ENCODE data around the gene SORL1.
A peak's percentile ranks its signal among the peaks of the same experiment; 100 is the strongest.

The SORL1 gene

GRCh38 chr11:121665206-121665838 lies 213.2 kb downstream of the SORL1 start:
- DNase-seq (ENCODE audit: low read depth) = no peak
- H3K4me3 ChIP-seq (ENCODE audit: low read length) = no peak overlapping the region
- no peak for TF ChIP-seq CTCF (conservative IDR thresholded peaks at IDR 0.05; ENCODE audit: low read depth, low read length)

- no peak overlapping the region for H3K4me3 ChIP-seq (ENCODE audit: low read length)
- DNase-seq (ENCODE audit: low read depth) = no peak
- TF ChIP-seq CTCF (conservative IDR thresholded peaks at IDR 0.05; ENCODE audit: low read depth, low read length) = no peak
Measured at GRCh38 chr11:121667836-121668235, 215.7 kb downstream of the SORL1 start.

- no peak for DNase-seq (ENCODE audit: low read depth)
- no peak for TF ChIP-seq CTCF (conservative IDR thresholded peaks at IDR 0.05; ENCODE audit: low read depth, low read length)
- H3K4me3 ChIP-seq (ENCODE audit: low read length) = no peak overlapping the region
Measured at GRCh38 chr11:121669422-121669821, 217.3 kb downstream of the SORL1 start.

- no peak for TF ChIP-seq CTCF (conservative IDR thresholded peaks at IDR 0.05; ENCODE audit: low read depth, low read length)
Measured at GRCh38 chr11:121670266-121670665, 218.2 kb downstream of the SORL1 start.

GRCh38 chr11:121670805-121671282 lies 218.7 kb downstream of the SORL1 start:
- DNase-seq (ENCODE audit: low read depth) = no peak
- TF ChIP-seq CTCF (conservative IDR thresholded peaks at IDR 0.05; ENCODE audit: low read depth, low read length) = no peak
- H3K4me3 ChIP-seq (ENCODE audit: low read length) = no peak overlapping the region

More at GRCh38 chr11:121670266-121670665, 218.2 kb downstream of the SORL1 start:
- DNase-seq (ENCODE audit: low read depth) = no peak
- H3K4me3 ChIP-seq (ENCODE audit: low read length) = no peak overlapping the region

- no peak overlapping the region for H3K4me3 ChIP-seq (ENCODE audit: low read length)
- no peak for TF ChIP-seq CTCF (conservative IDR thresholded peaks at IDR 0.05; ENCODE audit: low read depth, low read length)
- peak; percentile 83 for DNase-seq (ENCODE audit: low read depth)
Measured at GRCh38 chr11:121671283-121672168, 219.4 kb downstream of the SORL1 start.

All from retinal pigment epithelial cell (primary cell).